Activated CD4-positive, alpha-beta T cell treated with anti-CD3 and anti-CD28 coated beads for 4 hours (primary cell): ENCODE data around the gene BEND7.
A peak's percentile ranks its signal among the peaks of the same experiment; 100 is the strongest.
"Not testable (repeated sequence)": the region's sequence is repeated elsewhere in the genome, so short reads cannot be mapped to it uniquely, and the experiment has no call there.

Experiments used
- DNase-seq, 2 donors: peaks; one replicate each; pipeline ENCODE4 v3.0.0-alpha.2; 2020

Gene BEND7

GRCh38 chr10:13475124-13475523 lies 53.7 kb downstream of the BEND7 start:
- no peak for DNase-seq

DNA sequence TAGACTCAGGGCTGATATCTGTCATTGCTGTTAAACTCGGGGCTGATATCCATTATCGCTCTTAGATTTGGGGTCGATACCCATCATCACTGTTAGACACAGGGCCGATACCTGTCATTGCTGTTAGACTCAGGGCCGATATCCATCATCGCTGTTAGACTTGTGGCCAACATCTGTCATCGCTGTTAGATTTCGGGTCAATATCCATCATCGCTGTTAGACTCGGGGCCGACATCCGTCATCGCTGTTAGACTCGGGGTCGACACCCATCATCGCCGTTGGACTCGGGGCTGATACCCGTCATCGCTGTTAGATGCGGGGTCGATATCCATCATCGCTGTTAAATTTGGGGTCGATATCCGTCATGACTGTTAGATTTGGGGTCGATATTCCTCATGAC lies 54.8 kb downstream of the BEND7 start:
- DNase-seq, result no peak

GRCh38 chr10:13472359-13472758 lies 56.5 kb downstream of the BEND7 start:
- DNase-seq, result no peak

- no peak for DNase-seq
Observed at GRCh38 chr10:13470270-13470669, 58.5 kb downstream of the BEND7 start.

DNA sequence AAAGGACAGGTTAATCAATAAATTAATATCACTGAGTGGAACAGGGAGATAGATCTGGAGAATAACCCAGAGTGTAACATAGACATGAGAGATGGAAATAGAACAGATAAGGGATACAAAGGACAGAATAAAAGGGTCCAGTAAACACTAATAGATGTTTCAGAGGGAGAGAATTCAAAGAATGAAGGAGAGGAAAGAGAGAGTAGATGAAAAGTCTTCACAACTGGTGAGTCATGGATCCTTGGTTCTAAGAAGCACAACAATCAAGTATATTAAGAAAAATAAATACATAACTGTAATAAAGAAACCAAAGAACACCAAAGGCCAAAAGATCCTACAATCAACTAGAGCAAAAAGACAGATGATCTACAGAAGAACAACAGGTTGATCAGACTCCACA lies 66.3 kb downstream of the BEND7 start:
- no peak for DNase-seq

GRCh38 chr10:13458687-13459012 lies 70.2 kb downstream of the BEND7 start:
- DNase-seq, result no peak

GRCh38 chr10:13457958-13458686 lies 70.7 kb downstream of the BEND7 start:
- DNase-seq, result no peak

DNA sequence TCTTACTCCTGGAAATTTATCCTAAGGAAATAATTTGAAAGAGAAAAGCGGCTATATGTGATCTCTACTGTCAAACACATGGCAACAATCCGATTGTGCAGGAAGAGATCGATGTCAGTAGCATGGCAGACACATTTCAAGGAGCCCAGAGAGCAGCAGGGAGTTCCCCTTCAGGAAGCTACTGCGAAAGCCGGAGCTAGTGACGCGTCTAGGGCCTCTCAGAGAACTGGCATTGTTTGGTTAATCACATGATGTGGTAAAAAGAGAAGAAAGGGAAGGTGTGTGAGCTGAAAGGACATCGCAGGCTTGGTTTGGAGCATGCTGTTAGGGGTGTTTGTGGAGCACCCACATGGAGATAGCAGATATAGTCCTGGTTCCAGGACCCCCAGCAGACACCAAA lies 74.9 kb downstream of the BEND7 start:
- no peak for DNase-seq

DNA sequence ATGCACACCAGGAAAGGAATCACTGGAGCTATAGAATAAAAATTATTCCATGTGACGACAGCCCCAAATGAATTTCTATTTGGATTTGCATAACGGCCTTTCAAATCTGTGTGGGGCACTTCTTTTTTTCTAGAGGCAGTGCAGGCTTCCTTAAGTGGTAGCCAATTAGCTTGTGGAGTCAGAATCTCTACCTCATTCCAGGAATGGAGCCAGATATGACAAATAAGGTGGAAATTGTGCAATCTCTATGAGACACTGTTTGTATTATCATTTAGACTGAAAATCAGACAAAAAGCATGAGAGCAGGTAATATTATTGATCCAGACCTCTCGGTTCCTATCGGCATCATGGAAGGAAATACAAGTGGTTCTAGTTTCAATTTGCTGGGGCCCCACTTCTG lies 78.7 kb downstream of the BEND7 start:
- DNase-seq, result no peak

DNA sequence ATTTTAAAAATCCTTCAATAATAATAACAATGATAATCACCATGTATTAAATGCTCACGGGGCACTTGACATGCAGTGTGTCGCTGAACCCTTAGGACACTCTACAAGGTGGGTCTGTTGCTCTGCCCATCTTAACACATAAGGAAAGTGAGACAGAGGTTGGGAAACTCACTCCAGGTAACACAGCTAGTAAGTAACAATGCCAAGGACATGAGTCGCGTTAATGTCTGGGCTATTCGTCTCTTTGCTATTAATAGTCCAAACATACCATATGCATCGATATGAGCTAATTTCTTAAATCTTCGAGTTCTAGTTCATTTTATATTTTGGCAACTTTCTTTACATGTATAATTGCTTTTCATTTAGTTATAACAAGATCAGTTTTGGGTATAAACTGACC lies 79.5 kb downstream of the BEND7 start:
- DNase-seq, result no peak

DNA sequence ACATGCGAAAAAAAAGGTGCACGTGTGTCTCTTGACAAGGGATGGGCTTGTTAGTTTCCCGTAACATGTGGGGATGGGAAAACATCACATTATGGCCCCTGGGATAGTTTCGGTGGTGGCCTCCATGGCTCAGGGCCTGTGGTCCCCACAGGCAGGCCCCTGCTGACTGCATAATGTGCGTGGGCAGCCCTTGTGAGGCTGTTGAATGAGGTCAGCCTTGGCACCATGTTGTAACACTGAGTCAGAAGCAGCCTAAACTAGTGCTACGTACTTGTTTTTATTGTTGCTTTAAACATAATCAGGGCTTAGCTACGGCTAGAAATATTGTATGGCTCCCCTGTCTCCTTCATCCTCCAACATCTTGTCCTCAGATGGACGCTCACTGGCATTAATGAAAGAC lies 80.6 kb downstream of the BEND7 start:
- no peak for DNase-seq

GRCh38 chr10:13445656-13446400 lies 83.0 kb downstream of the BEND7 start:
- DNase-seq, result no peak

DNA sequence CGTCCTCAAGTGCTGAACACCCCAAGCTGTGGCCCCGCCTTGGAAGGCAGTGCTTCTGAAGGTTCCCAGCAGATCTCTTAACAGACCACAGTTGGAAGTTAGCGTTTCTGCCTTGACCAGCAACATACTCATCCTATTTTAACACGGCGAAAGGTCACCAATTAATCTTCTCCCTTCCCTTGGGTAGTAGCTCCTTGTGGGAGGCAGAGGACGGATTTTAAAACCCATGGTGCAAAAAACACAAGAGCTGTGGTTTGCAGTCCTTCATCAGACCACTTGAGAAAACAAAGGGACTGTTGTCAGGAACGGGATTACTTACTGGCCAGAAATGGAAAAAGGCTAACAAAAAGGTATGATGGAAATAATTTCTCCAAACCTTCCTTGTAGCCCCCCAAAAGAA lies 87.3 kb downstream of the BEND7 start:
- DNase-seq, result no peak

DNA sequence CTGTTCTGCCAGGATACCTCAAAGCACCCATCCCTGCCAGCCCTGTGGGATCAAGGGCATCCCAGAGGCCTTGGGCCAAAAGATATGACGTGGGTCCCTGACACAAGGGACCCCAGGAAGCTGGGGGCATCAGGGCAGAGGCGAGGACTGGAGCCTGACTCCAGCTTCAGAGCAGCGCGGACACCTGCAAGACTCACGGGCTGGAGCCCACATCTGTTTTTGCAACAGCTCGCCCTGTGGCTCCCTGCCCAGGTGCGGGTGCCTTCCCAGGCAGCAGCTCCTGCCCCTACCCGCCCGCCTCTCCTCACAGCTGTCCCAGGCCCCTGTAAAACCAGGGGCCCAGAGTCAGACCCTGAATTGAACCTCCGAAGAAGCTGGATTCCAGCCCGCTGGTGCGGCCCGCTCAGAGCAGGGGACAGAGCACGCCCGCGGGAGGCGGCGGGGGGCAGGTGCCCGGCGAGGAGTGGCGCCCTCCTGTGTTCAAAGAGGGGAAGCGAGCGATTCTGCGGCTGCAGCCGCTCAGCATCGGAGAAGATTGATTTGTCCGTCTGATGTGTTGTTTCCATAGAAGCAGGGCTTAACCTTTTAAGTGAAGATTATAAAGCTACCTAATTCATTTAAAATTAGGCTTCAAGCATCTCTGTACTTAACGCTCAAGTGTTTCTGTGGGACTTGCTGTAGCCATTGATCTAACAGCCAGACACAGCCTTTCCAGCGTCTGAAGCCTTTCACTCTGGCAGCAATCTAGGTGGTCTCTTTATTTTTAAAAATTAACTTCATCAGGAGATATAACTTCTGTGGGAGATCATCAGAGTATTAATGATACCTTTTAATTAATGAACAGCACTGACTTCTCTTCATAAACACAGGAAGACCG lies 88.4 kb downstream of the BEND7 start:
- DNase-seq, result peak; percentile 57

DNA sequence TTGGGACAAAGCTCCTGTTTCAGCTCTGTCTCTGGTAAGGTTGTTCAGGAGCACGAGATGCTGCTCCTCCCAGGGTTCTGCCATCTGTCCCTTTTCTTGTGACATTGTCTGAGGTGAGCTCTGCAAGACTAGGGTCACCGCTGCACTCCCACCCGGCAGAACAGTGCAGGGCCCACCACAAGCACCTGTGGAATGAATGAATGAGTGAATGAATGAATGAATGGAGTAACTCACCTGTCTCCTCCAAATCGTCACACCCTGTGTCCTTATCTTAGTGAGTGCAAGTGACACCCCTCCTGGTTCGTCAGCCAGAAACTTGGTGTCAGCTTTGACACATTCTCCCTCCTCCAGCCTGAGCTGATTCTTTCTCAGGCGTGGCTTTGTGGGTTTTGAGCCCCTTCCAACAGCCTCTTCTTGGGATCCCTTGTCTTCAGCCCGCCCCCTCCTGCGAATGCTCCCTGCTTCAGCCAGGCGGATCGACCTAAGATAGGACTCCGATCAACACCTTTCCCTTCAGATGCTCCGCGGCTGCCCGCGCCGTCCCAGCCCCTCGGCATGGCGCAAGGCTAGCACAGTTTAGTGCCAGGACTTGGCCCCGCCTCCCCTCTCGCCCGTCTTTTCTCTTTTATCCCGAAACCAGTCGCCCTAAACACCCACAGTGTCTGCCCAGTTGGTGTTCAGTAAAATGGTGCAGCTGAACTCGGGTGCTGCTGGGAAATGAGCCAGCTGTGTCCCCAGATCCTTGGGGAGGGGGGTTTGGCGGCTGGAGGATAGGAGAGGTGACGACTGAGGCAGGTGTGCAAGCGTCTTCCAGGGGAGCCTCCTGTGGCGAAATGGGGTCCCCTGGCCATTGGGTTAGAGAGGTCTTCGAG lies 89.3 kb downstream of the BEND7 start:
- no peak for DNase-seq

DNA sequence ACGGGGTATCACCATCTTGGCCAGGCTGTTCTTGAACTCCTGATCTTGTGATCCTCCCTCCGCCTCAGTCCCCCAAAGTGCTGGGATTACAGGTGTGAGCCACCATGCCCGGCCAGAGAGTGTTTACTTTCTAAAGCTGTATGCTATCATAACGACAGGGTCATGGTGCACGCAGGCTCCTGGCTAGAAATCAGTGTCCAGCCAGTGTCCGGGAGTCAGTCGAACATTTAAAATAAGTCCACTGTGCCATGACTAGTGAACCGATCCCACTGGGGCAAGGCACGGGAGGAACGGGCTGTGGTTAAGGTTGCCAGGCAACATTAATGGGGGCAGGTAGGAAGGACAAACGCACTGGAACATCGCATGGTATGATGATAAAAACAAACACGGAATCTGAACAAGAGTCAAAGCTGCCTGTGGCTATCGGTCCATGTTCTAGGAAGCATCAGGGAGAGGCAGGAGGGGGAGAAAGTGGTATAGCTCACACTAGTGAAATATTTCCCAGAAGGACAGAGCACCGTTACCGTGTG lies 91.7 kb downstream of the BEND7 start:
- no peak for DNase-seq

DNA sequence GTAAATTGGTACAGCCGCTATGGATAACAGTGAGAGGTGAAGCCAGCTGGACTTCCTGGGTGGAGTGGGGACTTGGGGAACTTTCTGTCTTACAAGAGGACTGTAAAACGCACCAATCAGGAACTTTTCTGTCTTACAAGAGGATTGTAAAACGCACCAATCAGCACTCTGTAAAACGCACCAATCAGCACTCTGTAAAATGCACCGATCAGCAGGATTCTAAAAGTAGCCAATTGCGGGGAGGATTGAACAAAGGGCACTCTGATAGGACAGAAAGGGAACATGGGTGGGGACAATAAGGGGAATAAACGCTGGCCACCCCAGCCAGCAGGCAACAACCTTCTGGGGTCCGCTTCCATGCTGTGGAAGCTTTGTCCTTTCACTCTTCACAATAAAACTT lies 100.9 kb downstream of the BEND7 start:
- DNase-seq, result not testable (repeated sequence)

- DNase-seq, result no peak
Observed at GRCh38 chr10:13425397-13425796, 103.4 kb downstream of the BEND7 start.

- no peak for DNase-seq
Observed at GRCh38 chr10:13422800-13423199, 106.0 kb downstream of the BEND7 start.

DNA sequence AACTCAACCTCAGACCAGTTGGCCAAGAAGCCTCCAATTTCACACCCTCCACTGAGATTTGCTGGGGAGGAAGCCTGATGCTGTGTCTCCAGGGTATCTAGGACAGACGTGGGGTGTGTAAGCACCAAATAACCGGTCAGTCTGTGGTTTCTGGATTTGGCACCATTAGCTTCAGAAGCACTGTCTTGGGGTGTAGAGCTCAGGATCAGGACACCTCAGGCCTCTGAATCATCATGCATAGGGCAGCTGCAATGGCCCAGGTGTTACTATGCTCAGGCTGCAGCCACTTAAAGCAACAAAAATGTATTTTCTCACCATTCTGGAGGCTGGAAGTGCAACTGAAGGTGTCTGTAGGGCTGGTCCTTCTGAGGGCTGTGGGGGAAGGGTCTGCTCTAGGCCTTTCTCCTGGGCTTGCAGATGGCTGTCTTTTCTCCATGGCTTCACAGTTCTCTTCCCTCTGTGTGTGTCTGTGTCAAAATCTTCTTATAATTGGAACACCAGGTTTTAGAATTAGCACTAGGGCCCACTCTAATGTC lies 107.4 kb downstream of the BEND7 start:
- no peak for DNase-seq

GRCh38 chr10:13420532-13421307 lies 108.1 kb downstream of the BEND7 start:
- DNase-seq, result no peak
